Endothelial cell of umbilical vein (primary cell): ENCODE measurements around the gene KDM6B. TPM values are rescaled to one million over a fixed set of nuclear protein-coding genes. Genes with fewer than 3 reads are reported as not detected.

Experiments
- BruUV-seq: library from RNA; stranded (reverse); fragments of 400-500 nt; replicated peaks from 2 replicates; lab custom pipeline; 2021; lab: Mats Ljungman, UMichigan
- CTCF ChIA-PET: fragments of 300-600, 350-600 bp; sonication (Branson Sonifier 250); formaldehyde crosslinking; loops from one replicate; lab custom pipeline; 2021; ENCODE audit warnings: antibody characterized with exemption, inconsistent platforms; lab: Charles Lee
- POLR2A ChIA-PET: fragments of 300-600, 350-600 bp; sonication (Branson Sonifier 250); formaldehyde crosslinking; loops from one replicate; lab custom pipeline; 2021; ENCODE audit warnings: antibody characterized with exemption, inconsistent platforms; lab: Charles Lee
- DNase-seq: peaks from one replicate; pipeline ENCODE4 v3.0.0-alpha.2; 2011; ENCODE audit warnings: low read depth, low spot score
- FAIRE-seq: peaks from 2 replicates; lab custom pipeline; 2011; peaks lifted over from hg19 to GRCh38; lab: Jason Lieb, UNC
- H2AFZ ChIP-seq: 2 replicates; pipeline ENCODE4 v1.6.0; 2012; ENCODE audit warnings: low read depth, low read length, control low read depth, inconsistent platforms
- H3K27ac ChIP-seq: 2 replicates; pipeline ENCODE4 v1.5.1; 2011; ENCODE audit warnings: low read depth, mild to moderate bottlenecking, control low read depth, low read length, moderate library complexity; ENCODE audit not compliant: insufficient read depth
- H3K27me3 ChIP-seq, 2 experiments: 2 replicates each; pipeline versions ENCODE4 v1.6.0 to v1.6.1; 2011; ENCODE audit warnings: low read length in 2 of 2, mixed read lengths in 1 of 2; ENCODE audit not compliant: control insufficient read depth in 2 of 2, insufficient read depth in 2 of 2
- H3K36me3 ChIP-seq, 2 experiments: 2 replicates in 1 of 2; 3 replicates in 1 of 2; pipeline ENCODE4 v1.5.1; 2011; ENCODE audit warnings: low read length in 2 of 2, mild to moderate bottlenecking in 1 of 2, moderate library complexity in 1 of 2; ENCODE audit not compliant: control insufficient read depth in 2 of 2, insufficient read depth in 2 of 2; ENCODE audit errors: extremely low read depth in 1 of 2
- H3K4me1 ChIP-seq: 3 replicates; pipeline ENCODE4 v1.5.1; 2011; ENCODE audit warnings: mild to moderate bottlenecking, low read length; ENCODE audit not compliant: control insufficient read depth, insufficient read depth; ENCODE audit errors: extremely low read depth
- H3K4me2 ChIP-seq: 2 replicates; pipeline ENCODE4 v1.6.1; 2011; ENCODE audit warnings: low read length, control low read depth, mixed read lengths; ENCODE audit not compliant: insufficient read depth
- H3K4me3 ChIP-seq, 3 experiments: fragments of 200-600 bp in 1 of 3; sonication (generic), shearing (Covaris generic) in 1 of 3; replicated peaks in 1 of 3; 2 replicates each; pipeline ENCODE4 v1.5.1; 2011 to 2016; ENCODE audit warnings: control low read depth in 3 of 3, low read length in 3 of 3, mild to moderate bottlenecking in 2 of 3, inconsistent platforms in 1 of 3, low read depth in 1 of 3, moderate library complexity in 1 of 3; ENCODE audit not compliant: insufficient read depth in 1 of 3
- H3K79me2 ChIP-seq: 2 replicates; pipeline ENCODE4 v1.6.0; 2012; ENCODE audit warnings: low read length, inconsistent platforms; ENCODE audit not compliant: control insufficient read depth, insufficient read depth
- H3K9ac ChIP-seq: replicated peaks from 2 replicates; pipeline ENCODE3; 2011; ENCODE audit warnings: low read length, control low read depth; ENCODE audit not compliant: insufficient read depth; ENCODE audit errors: extremely low read depth
- H3K9me1 ChIP-seq: replicated peaks from 3 replicates; pipeline ENCODE4 v1.6.0; 2011; ENCODE audit warnings: mild to moderate bottlenecking, low read length; ENCODE audit not compliant: control insufficient read depth, insufficient read depth; ENCODE audit errors: extremely low read depth
- H3K9me3 ChIP-seq: replicated peaks from 2 replicates; pipeline ENCODE4 v1.5.1; 2012; ENCODE audit warnings: low read length, inconsistent platforms; ENCODE audit not compliant: control insufficient read depth, insufficient read depth
- H4K20me1 ChIP-seq: replicated peaks from 2 replicates; pipeline ENCODE3; 2011; ENCODE audit warnings: mild to moderate bottlenecking, low read length; ENCODE audit not compliant: control insufficient read depth, insufficient read depth; ENCODE audit errors: extremely low read depth
- EZH2 ChIP-seq: IDR thresholded peaks from 2 replicates; pipeline ENCODE4 v1.6.1; 2012; ENCODE audit warnings: borderline replicate concordance, low read depth, mild to moderate bottlenecking, moderate library complexity, low read length, inconsistent platforms; ENCODE audit not compliant: severe bottlenecking
- FOS ChIP-seq: IDR thresholded peaks from 2 replicates; pipeline ENCODE4 v1.6.1; 2011; ENCODE audit warnings: mild to moderate bottlenecking, low read length, moderate library complexity, borderline replicate concordance; ENCODE audit not compliant: insufficient read depth
- GATA2 ChIP-seq: IDR thresholded peaks from 2 replicates; pipeline ENCODE4 v1.7.0; 2011; ENCODE audit warnings: low read depth, mild to moderate bottlenecking, moderate library complexity, mixed read lengths, low read length; ENCODE audit not compliant: insufficient read length, insufficient read depth
- JUN ChIP-seq: IDR thresholded peaks from 2 replicates; pipeline ENCODE4 v1.6.1; 2011; ENCODE audit warnings: borderline replicate concordance, low read depth; ENCODE audit not compliant: insufficient read length, insufficient read depth
- MYC ChIP-seq: IDR thresholded peaks from one replicate; pipeline ENCODE4 v1.6.1; 2011; ENCODE audit warnings: mild to moderate bottlenecking, low read depth, low read length
- POLR2A ChIP-seq: IDR thresholded peaks from 2 replicates; pipeline ENCODE4 v1.6.1; 2012; ENCODE audit warnings: low read depth, mild to moderate bottlenecking, control low read depth, low read length
- POLR2AphosphoS5 ChIP-seq: IDR thresholded peaks from 2 replicates; pipeline ENCODE4 v1.6.1; 2012; ENCODE audit warnings: low read depth, mild to moderate bottlenecking, control low read depth, low read length, moderate library complexity; ENCODE audit not compliant: insufficient read depth
- dilution Hi-C: fragments of 300-500 bp; cut with MboI; formaldehyde crosslinking; loops from one replicate; pipeline ENCODE4 v1.15.0; 2019; ENCODE audit warnings: low sequenced_read_pairs; ENCODE audit not compliant: extremely low pct_ligation_motif_present
- intact Hi-C: fragments of 100-400 bp; cut with micrococcal nuclease; formaldehyde crosslinking; loops from one replicate; pipeline ENCODE4 v1.10.0; 2022
- polyA plus RNA-seq, 4 experiments: library from polyadenylated mRNA; depleted of rRNA in 3 of 4; stranded (reverse) in 3 of 4; unstranded in 1 of 4; fragments of >200 nt; gene quantifications; 2 replicates each; pipeline versions ENCODE4 v1.2.1 to v1.2.3, GENCODE V29; 2011 to 2012; ENCODE audit warnings: missing spikeins in 1 of 4
- total RNA-seq: library from RNA; stranded (reverse); gene quantifications from 2 replicates; pipeline ENCODE4 v1.2.3, GENCODE V29; 2021
- TF ChIP-seq, protein P1 (sequence below), 2 donors: IDR thresholded peaks; 1 replicate in 1 of 2; 2 replicates in 1 of 2; pipeline ENCODE4 v1.5.1; 2011; ENCODE audit warnings: low read length in 2 of 2, mild to moderate bottlenecking in 2 of 2, moderate library complexity in 2 of 2, control low read depth in 1 of 2, inconsistent platforms in 1 of 2, low read depth in 1 of 2; ENCODE audit not compliant: insufficient read depth in 1 of 2; ENCODE audit errors: extremely low read depth in 1 of 2
- TF ChIP-seq, protein P2 (sequence below): IDR thresholded peaks from 2 replicates; pipeline ENCODE4 v1.6.1; 2011; ENCODE audit not compliant: insufficient read depth, insufficient read length

The KDM6B gene
- total and polyA plus RNA-seq, 2 donors (not counting 3 experiments of a cell fraction or from before 2014, with no cell fraction given), result 1.8 to 17.8 TPM

- ChIA-PET POLR2A (no interaction called here), CTCF (interaction anchor here (2.4 kb wide), 1 partner anchor 12 kb away, joined by 32 read pairs; the partner anchor contains the start of gene KDM6B)
Observed at GRCh38 chr17:7846063-7846735, 12.2 kb downstream of the KDM6B start.

More at GRCh38 chr17:7846063-7846735, 12.2 kb downstream of the KDM6B start:
- Histone ChIP-seq H3K9me3 (no peaks in the 10 kb centered on the region), H3K4me2 (no peak overlapping the region), H3K4me3 (no peak overlapping the region), H3K9ac (no peak overlapping the region), H3K36me3 (peaks cover 6 to 35% of the 10 kb centered on the region in 2 experiments), H4K20me1 (no peaks in the 10 kb centered on the region), H2AFZ (no peak overlapping the region), H3K27me3 (no peaks in the 10 kb centered on the region), H3K79me2 (peaks cover 10% of the 10 kb centered on the region), H3K27ac (no peak overlapping the region), H3K9me1 (no peaks in the 10 kb centered on the region), H3K4me1 (peaks cover 9% of the 10 kb centered on the region)
- intact Hi-C loops (loop anchor here (10.0 kb wide), 1 partner anchor 231 kb away; the partner anchor contains the start of gene FXR2), dilution Hi-C loops (no loop called here)
- FAIRE-seq (no peak), DNase-seq (no peak)
- no peak for TF ChIP-seq GATA2
- no peak for TF ChIP-seq EZH2
- TF ChIP-seq MYC, result no peak
- TF ChIP-seq, protein P1, sequence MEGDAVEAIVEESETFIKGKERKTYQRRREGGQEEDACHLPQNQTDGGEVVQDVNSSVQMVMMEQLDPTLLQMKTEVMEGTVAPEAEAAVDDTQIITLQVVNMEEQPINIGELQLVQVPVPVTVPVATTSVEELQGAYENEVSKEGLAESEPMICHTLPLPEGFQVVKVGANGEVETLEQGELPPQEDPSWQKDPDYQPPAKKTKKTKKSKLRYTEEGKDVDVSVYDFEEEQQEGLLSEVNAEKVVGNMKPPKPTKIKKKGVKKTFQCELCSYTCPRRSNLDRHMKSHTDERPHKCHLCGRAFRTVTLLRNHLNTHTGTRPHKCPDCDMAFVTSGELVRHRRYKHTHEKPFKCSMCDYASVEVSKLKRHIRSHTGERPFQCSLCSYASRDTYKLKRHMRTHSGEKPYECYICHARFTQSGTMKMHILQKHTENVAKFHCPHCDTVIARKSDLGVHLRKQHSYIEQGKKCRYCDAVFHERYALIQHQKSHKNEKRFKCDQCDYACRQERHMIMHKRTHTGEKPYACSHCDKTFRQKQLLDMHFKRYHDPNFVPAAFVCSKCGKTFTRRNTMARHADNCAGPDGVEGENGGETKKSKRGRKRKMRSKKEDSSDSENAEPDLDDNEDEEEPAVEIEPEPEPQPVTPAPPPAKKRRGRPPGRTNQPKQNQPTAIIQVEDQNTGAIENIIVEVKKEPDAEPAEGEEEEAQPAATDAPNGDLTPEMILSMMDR (IDR thresholded peaks at IDR 0.05; ENCODE audit: extremely low read depth in 1 of 2, insufficient read depth in 1 of 2, low read depth in 1 of 2, low read length in 2 of 2), result no peak
- no peak for TF ChIP-seq POLR2AphosphoS5
- TF ChIP-seq, protein P2, sequence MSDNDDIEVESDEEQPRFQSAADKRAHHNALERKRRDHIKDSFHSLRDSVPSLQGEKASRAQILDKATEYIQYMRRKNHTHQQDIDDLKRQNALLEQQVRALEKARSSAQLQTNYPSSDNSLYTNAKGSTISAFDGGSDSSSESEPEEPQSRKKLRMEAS, result no peak
- TF ChIP-seq JUN, result no peak
- TF ChIP-seq FOS, result no peak
- no peak for TF ChIP-seq POLR2A
- BruUV-seq, result no TSS peak
